B cell (primary cell): ENCODE results near the gene LATS2. TPM values are rescaled to one million over a fixed set of nuclear protein-coding genes. Genes with fewer than 3 reads are reported as not detected.

ENCODE experiments used
- ATAC-seq: fragments of 200-7000 bp; cut with Tn5 transposase; one replicate; pipeline ENCODE4 v1.10.0; 2021; ENCODE audit warnings: low read depth, mild to moderate bottlenecking, moderate number of reproducible peaks, moderate library complexity
- CTCF ChIA-PET: fragments of 350-600 bp; sonication (Branson Sonifier 250); formaldehyde crosslinking; loops from one replicate; lab custom pipeline; 2021; ENCODE audit warnings: antibody characterized with exemption, inconsistent platforms; lab: Charles Lee
- POLR2A ChIA-PET: fragments of 350-600 bp; sonication (Branson Sonifier 250); formaldehyde crosslinking; loops from one replicate; lab custom pipeline; 2021; ENCODE audit warnings: antibody characterized with exemption; lab: Charles Lee
- DNase-seq: peaks from one replicate; pipeline ENCODE4 v3.0.0; 2013
- H2AFZ ChIP-seq: 2 replicates; pipeline ENCODE4 v1.6.1; 2012; ENCODE audit warnings: mild to moderate bottlenecking, low read depth, low read length; ENCODE audit not compliant: insufficient read depth, poor library complexity, severe bottlenecking
- H3K27ac ChIP-seq, 2 donors: 1 replicate in 1 of 2; 2 replicates in 1 of 2; pipeline ENCODE4 v1.5.1; 2012 to 2013; ENCODE audit warnings: low read length in 2 of 2, mild to moderate bottlenecking in 2 of 2, moderate library complexity in 1 of 2
- H3K27me3 ChIP-seq, 4 experiments: fragments of 200-600 bp in 1 of 4; sonication (generic) in 1 of 4; replicated peaks in 1 of 4; 1 replicate in 2 of 4; 2 replicates in 2 of 4; pipeline versions ENCODE4 v1.6.1 to v1.7.0; 2013 to 2016; ENCODE audit warnings: low read length in 3 of 4, mild to moderate bottlenecking in 2 of 4, mixed read lengths in 1 of 4, moderate library complexity in 1 of 4; ENCODE audit not compliant: insufficient read depth in 4 of 4, control insufficient read depth in 3 of 4; ENCODE audit errors: control extremely low read depth in 1 of 4
- H3K36me3 ChIP-seq, 2 experiments: replicated peaks in 1 of 2; 1 replicate in 1 of 2; 2 replicates in 1 of 2; pipeline versions ENCODE4 v1.6.1 to v1.7.1; 2013; ENCODE audit warnings: low read length in 1 of 2; ENCODE audit not compliant: insufficient read depth in 2 of 2, control insufficient read depth in 1 of 2; ENCODE audit errors: control extremely low read depth in 1 of 2, extremely low read depth in 1 of 2
- H3K4me1 ChIP-seq, 2 donors: fragments of 200-600 bp in 1 of 2; sonication (generic) in 1 of 2; 1 replicate in 1 of 2; 2 replicates in 1 of 2; pipeline versions ENCODE4 v1.5.1 to v1.6.1; 2013 to 2017; ENCODE audit warnings: low read length in 2 of 2; ENCODE audit not compliant: control insufficient read depth in 2 of 2, insufficient read depth in 2 of 2
- H3K4me2 ChIP-seq: replicated peaks from 2 replicates; pipeline ENCODE3; 2012; ENCODE audit warnings: mild to moderate bottlenecking, low read depth, low read length; ENCODE audit not compliant: poor library complexity, severe bottlenecking
- H3K4me3 ChIP-seq, 5 experiments: fragments of 200-600 bp in 1 of 5; sonication (generic) in 1 of 5; 1 replicate in 3 of 5; 2 replicates in 2 of 5; pipeline versions ENCODE4 v1.5.1 to v1.7.0; 2011 to 2016; ENCODE audit warnings: low read length in 4 of 5, mild to moderate bottlenecking in 4 of 5, low read depth in 2 of 5, control low read depth in 1 of 5, moderate library complexity in 1 of 5; ENCODE audit not compliant: insufficient read depth in 1 of 5; ENCODE audit errors: control extremely low read depth in 1 of 5, extremely low read depth in 1 of 5
- H3K79me2 ChIP-seq: fragments of 200-600 bp; sonication (generic); one replicate; pipeline ENCODE4 v1.6.0; 2016; ENCODE audit warnings: low read length; ENCODE audit not compliant: control insufficient read depth, insufficient read depth
- H3K9ac ChIP-seq: fragments of 200-600 bp; sonication (generic); 2 replicates; pipeline ENCODE4 v1.6.1; 2017; ENCODE audit warnings: mild to moderate bottlenecking, low read length, moderate library complexity
- H3K9me3 ChIP-seq, 3 donors: one replicate each; pipeline versions ENCODE4 v1.6.1 to v1.7.1; 2013; ENCODE audit warnings: low read length in 2 of 3; ENCODE audit not compliant: control insufficient read depth in 2 of 3, insufficient read depth in 1 of 3; ENCODE audit errors: control extremely low read depth in 1 of 3
- H4K20me1 ChIP-seq: 2 replicates; pipeline ENCODE4 v1.6.0; 2012; ENCODE audit warnings: mild to moderate bottlenecking, low read length; ENCODE audit not compliant: insufficient read depth, control insufficient read depth, poor library complexity, severe bottlenecking
- H3K27ac Mint-ChIP-seq: one replicate; pipeline ENCODE4 v1.8.0; 2021; ENCODE audit warnings: mixed read lengths
- H3K27me3 Mint-ChIP-seq: one replicate; pipeline ENCODE4 v1.8.0; 2021; ENCODE audit warnings: mixed read lengths
- H3K4me1 Mint-ChIP-seq: one replicate; pipeline ENCODE4 v1.8.0; 2021; ENCODE audit warnings: mixed read lengths
- H3K4me3 Mint-ChIP-seq: one replicate; pipeline ENCODE4 v1.8.0; 2021; ENCODE audit warnings: mixed read lengths
- H3K9me3 Mint-ChIP-seq: one replicate; pipeline ENCODE4 v1.8.0; 2022; ENCODE audit warnings: mixed read lengths; ENCODE audit not compliant: insufficient read depth
- CTCF ChIP-seq: fragments of 200-600 bp; IDR thresholded peaks from one replicate; pipeline ENCODE4 v1.8.0; 2022; ENCODE audit warnings: antibody characterized with exemption, mild to moderate bottlenecking
- EZH2 ChIP-seq: IDR thresholded peaks from 2 replicates; pipeline ENCODE4 v1.6.1; 2012; ENCODE audit warnings: borderline replicate concordance, low read depth, mild to moderate bottlenecking, moderate library complexity, low read length; ENCODE audit not compliant: insufficient read depth, poor library complexity, severe bottlenecking
- WGBS: methylation state at CpG from one replicate; pipeline ENCODE4 v1.1.5; 2013; ENCODE audit warnings: missing lambda C conversion rate; ENCODE audit not compliant: insufficient coverage; 5-methylcytosine and 5-hydroxymethylcytosine counted together
- intact Hi-C: fragments of 100-400 bp; cut with micrococcal nuclease; formaldehyde crosslinking; loops from one replicate; pipeline ENCODE4 v1.10.0; 2022
- polyA plus RNA-seq: library from polyadenylated mRNA; depleted of rRNA; stranded (reverse); fragments of >200 nt; gene quantifications from 2 replicates; pipeline ENCODE4 v1.2.3, GENCODE V29; 2012
- total RNA-seq, 2 donors: library from RNA; stranded (reverse); fragments of 120-200 nt in 1 of 2; gene quantifications; 1 replicate in 1 of 2; 2 replicates in 1 of 2; pipeline versions ENCODE4 v1.2.3 to v1.2.4, GENCODE V29; 2013 to 2022

Gene LATS2
- total and polyA plus RNA-seq, 2 donors (not counting 1 experiment from before 2014, with no cell fraction given) = 1.9 to 2.7 TPM

GRCh38 chr13:21022056-21022979 is 39.1 kb downstream of the LATS2 start:
- whole genome bisulfite sequencing = 89% methylated on average over 8 of the region's 11 CpGs
- Histone ChIP-seq H3K27ac (no peak overlapping the region), H3K36me3 (peaks cover 0 to 2% of the 10 kb centered on the region in 2 experiments), H3K27me3 (no peaks in the 10 kb centered on the region), H3K4me1 (no peaks in the 10 kb centered on the region), H3K79me2 (no peaks in the 10 kb centered on the region), H4K20me1 (no peaks in the 10 kb centered on the region), H3K9ac (no peak overlapping the region), H3K4me2 (no peak overlapping the region), H3K9me3 (no peaks in the 10 kb centered on the region), H3K4me3 (no peak overlapping the region), H2AFZ (no peak overlapping the region)
- TF ChIP-seq CTCF = no peak
- TF ChIP-seq EZH2 = no peak
- CTCF ChIA-PET = no interaction called here
- intact Hi-C loops = no loop called here
- ATAC-seq (no peak), DNase-seq (no peak)
- Mint-ChIP-seq H3K27ac (no peak overlapping the region), H3K4me3 (no peak overlapping the region), H3K9me3 (no peaks in the 10 kb centered on the region), H3K4me1 (no peaks in the 10 kb centered on the region), H3K27me3 (no peaks in the 10 kb centered on the region)
- POLR2A ChIA-PET = no interaction called here

- Histone ChIP-seq H2AFZ (no peak overlapping the region), H3K79me2 (no peaks in the 10 kb centered on the region), H3K4me1 (no peaks in the 10 kb centered on the region), H3K4me2 (no peak overlapping the region), H3K27me3 (no peaks in the 10 kb centered on the region), H3K9me3 (no peaks in the 10 kb centered on the region), H3K36me3 (peaks cover 0 to 2% of the 10 kb centered on the region in 2 experiments), H3K4me3 (no peak overlapping the region), H3K9ac (no peak overlapping the region), H3K27ac (no peak overlapping the region), H4K20me1 (no peaks in the 10 kb centered on the region)
- no peak for DNase-seq
- Mint-ChIP-seq H3K27ac (no peak overlapping the region), H3K4me1 (no peaks in the 10 kb centered on the region), H3K4me3 (no peak overlapping the region), H3K27me3 (no peaks in the 10 kb centered on the region), H3K9me3 (no peaks in the 10 kb centered on the region)
- intact Hi-C loops = no loop called here
- WGBS = 81% methylated on average over 4 of the region's 4 CpGs
- ChIA-PET CTCF (no interaction called here), POLR2A (no interaction called here)
- TF ChIP-seq EZH2 (no peak), CTCF (no peak)
- ATAC-seq = no peak
Measured at GRCh38 chr13:21020581-21020980, 40.8 kb downstream of the LATS2 start.
